Measurements from ENCODE around the gene PRIMA1.

The PRIMA1 gene

DNA sequence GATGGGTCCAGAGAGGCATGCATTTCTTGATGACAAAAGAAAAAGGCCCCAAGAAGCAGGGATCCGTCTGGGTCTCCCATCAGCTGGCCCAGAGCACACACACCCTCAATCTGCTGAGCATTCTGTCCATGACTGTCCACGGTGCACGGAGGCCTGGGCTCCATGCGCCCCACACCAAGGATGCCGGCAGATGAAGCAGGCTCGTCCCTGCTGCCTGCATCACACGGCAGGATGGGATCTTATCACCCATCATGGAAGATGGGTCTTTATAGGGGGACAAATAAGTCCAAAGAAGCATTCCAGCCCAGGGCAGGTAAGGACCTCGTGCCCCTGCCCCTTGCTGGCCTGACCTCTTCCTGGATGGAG lies 59.7 kb downstream of the PRIMA1 start:
- no peak for DNase-seq

DNA sequence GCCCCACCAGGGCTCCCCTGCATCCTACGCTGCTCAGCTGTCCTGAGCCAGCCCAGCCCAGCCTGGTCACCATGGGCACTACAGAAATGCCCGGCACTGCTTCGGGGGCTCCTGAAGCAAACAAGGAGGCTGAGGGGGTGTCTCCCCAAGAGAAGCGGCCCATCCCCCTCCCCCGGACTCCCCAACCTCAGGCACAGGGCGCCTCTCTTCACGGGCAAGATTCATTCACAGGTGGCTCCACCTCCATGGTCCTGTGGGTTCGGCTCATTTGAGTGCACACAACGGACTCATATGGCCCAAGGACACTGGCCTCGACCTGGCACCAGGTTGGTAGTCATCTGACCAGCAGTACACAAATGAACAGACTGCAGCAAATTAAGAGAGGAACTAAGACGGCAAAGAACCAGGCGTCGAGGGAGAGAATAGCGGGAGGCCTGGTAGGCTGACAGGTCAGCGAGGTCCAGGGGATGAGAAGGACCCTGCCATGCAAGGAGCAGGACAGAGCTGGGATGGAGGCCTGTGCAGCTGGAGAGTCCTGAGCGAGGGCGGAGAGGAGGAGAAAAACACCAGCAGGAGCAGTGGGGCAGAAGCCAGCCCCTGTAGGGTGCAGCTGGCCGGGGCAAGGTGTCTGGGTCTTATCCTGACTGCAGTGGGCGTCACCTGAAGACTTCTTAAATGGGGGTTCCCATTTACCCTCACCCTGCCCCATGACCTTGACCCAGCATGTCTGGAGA lies 60.2 kb downstream of the PRIMA1 start:
- no peak for DNase-seq

DNA sequence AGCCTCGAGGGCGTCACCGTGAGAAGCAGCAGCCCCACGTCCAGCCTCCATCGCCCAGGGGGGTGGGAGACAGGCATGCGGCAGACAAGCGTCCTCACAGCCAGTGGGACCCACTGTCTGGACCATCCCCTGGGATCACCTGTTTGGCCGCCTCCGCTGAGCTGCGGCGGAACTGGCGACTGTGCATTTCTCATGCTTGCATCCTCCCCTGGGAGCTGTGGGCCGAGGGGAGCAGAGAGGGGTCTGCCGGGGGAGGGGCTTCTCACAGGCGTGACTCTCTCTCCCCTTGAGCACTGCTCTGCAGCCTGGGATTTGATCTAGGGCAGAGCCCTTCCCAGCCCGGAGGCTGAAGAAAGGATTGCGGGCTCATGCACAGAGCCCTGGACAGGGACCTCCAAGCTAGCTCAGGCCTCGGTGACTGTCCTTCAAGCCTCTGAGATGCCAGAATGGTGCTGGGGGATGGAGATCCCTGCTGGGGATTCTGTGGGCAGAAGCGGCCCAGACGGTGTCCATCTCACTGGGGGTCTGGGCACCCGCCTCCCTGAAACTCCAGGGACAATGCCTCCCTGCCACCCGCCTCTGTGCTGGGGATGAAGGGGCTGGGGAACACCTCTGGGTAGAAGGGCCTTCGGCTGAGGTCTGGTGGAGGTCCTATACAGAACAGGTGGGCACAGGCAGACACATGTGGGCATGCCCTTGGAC lies 61.1 kb downstream of the PRIMA1 start:
- DNase-seq: no peak

DNA sequence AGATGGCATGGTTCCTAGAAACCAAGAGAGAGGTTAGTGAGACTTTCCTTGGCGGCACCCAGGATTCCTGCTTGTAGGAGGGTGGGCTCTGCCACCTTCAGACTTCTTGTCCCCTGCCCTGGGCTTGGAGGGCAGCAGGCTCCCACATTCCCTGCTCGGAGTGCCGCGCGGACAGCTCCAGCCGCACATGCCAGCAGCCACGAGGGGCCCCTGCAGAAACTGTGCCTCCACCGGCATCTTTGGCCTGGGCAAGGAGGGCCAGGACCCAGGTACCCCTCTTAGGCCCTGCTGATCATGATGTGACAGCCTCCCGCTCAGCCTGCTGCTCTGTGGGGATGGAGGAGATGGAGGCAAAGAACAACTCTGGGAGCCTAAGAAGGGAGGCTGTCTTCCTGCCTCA lies 62.3 kb downstream of the PRIMA1 start:
- no peak for DNase-seq

DNA sequence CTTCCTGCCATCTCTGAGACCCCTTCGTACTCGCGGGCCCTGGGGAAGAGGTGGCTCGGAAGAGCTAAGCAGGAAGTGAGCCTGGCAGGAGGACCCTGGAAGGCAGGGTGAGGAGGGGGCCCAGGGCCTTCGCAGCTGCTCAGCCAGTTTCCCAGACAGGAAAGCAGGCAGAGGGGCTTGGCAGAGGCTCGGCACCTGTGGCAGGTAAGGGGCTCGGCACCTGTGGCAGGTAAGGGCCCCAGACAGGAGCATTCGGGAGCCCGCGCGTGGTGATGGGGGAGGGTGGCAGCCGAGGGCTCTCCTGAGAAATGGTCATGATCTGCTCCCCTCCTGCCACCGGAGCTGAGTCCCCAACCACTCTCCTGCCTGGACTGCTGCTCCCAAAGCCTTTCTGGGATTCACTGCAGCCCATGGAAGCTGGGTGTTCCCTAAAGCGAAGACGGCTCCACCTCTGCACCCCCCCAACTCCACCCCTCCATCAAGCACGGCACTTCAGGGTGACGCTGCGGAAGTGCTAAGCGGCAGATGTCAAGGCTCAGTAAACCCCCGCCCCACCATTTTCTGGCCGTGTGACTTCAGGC lies 63.2 kb downstream of the PRIMA1 start:
- no peak for DNase-seq

DNA sequence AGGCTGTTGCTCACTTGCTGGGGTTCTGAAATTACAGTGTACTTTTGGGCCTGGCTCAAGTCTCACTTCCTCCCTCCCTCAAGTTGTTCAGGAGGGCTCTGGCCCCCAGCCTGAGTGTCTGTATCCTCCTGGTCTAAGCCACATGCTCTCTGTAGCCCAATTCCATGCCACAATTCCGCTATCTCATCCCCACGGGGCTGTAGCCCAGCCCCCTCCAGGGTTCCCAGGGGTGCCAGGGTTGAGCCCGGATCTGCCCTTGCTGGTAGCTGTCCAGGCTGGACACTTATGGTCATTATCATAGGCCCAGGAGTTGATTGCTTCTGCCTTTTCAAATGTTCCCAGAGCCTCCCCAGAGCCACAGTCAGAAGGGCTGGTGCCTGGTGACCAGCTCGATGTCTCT lies 65.3 kb downstream of the PRIMA1 start:
- DNase-seq: no peak

DNA sequence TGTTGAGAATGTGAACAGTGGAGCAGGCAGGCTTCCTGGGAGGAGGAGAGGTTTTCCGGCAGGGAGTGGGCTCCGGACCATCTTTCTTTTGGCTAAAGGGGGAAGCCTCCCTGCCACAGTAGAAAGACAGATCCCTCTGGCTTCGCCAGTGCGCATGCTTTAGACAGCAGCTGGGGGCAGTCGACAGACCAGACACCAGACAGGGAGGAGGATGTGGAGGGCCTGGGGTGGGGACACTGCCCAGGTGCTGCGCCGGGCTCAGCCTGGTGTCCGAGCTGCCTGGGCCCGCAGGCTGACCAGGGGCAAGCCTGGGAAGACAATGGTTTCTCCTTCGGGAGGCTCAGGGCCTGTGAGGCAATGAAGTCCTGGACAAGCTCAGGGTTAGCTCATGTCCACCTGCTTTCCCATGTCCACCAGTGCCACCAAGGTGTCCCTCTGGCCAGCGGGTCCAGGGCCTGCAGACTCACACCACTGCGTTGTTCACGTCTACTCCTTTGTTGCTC lies 67.3 kb downstream of the PRIMA1 start:
- DNase-seq: no peak

DNA sequence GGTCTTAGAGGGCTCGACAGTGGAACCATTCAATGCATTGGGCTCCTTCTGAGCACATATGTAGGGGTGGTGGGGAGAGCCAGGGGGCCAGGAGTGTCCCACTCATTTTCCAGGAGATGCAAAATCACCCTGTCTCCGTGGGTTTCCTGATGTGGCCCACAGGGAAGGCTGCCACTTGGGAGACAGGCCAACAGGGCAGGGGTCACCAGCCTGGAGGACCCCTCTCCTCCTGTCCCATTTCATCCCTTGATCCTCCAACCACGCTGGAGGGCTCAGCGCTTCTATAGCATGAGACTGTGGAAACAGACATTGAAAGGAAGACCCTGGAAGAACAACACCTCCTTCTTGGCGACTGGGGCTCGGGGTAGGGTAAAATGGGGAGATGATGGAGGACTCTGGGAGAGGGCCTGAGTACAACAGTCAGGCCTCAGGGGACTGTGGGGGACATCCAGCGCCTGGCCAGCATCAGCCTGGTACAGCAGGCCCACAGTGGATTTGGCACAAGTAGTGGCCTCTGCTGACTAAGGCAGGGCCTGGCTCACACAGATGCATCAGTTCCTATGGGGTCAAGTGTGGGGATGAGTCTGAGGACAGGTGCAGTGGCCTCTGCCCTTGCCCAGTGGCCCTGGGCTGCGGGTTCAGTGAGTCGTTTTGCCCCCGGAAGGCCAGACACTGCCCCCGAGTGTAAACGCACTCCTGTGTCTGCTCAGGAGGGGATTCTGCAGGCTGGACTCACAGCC lies 68.0 kb downstream of the PRIMA1 start:
- DNase-seq: no peak

DNA sequence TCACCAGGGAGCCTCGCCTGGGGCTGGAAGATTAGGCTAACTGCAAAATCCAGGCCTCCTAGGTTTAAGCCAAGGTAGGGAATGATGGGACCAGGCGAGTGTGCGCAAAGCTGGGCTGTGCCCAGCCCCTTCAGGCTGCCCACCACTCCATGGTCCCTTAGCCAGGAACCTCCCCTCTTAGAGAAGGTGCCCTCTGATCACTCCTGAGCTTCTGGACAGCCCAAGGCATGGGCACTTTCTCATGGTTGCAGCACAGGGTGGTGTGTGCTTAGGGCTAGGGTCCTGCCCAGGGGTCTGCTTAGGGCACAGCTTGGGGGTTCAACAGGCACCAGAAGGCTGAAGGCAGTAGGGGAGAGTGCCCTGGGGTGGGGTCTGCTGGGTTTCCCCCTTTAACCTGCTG lies 69.0 kb downstream of the PRIMA1 start:
- DNase-seq: no peak

DNA sequence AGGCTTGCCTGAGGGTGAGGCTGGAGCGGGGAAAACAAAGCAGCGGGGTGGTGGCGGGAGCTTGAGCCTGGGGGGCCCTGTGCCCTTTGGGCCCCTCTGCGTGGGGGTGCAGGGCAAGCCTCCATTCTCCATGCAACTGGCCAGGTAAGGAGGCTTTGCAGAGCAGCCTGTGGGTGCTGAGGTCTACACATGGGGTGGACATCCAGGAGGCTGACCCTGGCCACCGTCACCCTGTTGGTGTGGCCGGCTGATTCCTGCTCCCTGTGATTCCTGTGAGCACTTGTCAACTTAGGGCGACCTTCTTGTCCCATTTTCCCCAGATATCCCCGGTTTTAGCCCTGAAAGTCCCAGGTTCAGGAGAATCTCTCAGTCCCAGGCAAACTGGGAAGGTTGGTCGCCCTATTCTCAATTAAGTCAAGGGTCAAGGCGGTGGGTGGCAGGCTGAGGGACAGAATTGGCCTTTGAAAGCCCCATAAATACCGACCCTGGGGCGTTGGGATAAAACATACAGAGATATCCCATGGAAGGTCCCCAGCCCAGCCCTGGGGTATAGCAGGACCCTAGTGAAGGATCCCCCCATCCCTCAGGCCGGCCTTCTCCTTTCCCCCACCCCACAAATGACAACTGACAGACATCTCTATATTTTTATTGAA lies 70.5 kb downstream of the PRIMA1 start:
- DNase-seq: no peak

DNA sequence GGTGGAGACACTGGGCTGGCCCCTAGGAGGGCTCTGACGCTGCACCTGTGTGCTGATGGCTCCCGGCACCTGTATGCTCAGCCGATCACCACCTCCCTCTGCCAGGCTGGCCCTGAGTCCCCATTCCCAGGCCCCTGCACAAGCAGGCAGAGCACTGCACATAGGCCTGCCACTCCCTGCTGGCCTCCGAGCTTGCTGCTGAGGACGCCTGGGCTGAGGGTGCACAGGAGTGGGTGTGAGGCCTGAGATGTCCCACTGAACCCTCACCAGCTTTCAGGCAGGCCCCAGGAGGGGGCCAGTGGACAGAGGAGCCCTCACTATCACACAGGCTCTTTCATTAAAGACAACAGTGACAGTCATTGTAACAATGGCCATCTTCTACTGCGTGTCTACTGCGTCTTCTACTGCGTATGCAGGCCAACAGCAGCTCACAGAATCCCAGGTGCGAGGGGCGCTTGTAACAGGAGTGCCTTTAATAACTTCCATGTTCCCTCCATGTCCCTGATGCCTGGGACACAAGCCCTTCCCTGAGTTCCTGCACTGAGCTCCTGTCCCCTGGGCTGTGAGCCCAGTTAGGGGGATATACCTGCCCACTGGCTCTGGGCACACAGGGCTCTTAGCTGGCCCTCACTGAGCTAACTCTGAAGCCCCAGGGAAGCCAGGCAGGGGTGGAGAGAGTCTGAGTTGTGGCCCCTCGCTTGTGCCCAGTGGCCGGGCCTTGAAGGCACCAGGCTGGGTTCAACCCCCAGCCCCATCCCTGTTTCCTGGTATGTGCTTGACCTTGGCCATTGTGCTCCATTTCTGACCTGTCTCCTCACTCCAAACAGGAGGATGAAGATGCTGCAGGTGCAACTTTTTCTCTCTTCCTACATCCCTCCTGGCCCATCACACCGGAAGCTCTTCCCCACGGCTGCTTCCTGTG lies 71.3 kb downstream of the PRIMA1 start:
- DNase-seq: no peak

DNA sequence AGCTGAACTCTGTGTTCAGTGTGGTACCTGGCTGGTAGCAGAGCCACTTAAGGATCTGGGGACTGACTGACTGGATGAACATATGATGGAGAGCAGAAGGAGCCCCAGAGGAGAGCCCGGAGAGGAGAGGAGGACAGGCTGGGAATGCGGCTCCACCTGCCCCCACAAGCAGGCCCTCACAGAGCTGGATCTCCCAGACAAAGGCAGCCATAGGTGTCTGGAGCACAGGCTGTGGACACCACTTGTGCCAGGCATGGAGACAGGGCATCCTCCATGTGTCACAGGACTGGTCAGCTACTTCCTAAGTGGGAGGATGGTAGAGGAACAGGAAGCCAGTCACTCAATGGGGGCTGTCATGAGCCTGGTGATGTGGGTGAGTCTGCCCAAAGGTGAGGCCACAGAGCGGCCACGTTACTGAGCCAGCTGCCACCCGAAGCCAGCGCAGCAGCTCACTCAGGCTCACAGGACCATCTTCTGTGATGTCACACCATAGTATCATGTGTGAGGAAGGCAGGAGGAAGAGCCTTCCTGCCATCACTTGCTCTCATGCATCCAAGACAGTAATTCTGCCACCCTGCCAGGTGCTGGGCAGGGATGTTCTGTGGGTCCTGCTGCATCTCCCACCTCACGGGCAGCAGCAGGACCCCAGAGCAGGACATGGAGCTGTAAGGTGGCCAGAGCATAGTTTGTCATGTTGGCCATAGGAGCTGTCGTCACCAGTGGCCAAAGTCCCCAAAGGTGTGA lies 72.1 kb downstream of the PRIMA1 start:
- DNase-seq: no peak

DNA sequence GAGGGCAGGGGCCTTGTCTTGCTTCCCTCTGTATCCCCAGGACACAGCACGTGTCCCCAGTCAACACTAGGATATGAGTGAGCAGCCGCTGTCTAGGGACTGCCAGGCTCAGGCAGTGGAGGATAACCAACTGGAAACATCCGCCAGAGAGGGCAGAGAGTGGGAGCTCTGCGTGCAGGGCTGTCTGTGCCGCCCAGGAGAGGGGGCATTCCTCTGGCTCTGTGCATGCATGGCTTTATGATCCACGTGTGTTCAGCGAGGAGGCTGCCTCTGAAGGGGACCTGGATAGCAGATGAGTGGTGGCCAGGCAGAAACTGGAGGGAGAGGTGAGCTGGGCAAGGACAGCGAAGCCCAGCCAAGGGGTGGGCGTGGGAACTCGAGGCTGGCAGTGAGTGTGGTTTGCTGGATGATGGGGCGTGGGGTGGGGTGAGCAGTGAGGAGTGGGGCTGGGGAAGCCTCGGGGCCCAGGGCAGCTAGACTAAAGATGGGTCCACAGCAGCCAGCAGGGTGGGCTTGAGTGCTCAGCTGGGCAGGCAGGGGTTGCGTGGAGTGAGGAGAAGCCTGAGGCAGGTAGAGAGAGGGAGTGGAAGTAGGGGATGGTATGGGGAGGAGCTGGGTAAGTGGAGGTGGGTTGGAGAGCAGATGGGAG lies 72.9 kb downstream of the PRIMA1 start:
- no peak for DNase-seq

DNA sequence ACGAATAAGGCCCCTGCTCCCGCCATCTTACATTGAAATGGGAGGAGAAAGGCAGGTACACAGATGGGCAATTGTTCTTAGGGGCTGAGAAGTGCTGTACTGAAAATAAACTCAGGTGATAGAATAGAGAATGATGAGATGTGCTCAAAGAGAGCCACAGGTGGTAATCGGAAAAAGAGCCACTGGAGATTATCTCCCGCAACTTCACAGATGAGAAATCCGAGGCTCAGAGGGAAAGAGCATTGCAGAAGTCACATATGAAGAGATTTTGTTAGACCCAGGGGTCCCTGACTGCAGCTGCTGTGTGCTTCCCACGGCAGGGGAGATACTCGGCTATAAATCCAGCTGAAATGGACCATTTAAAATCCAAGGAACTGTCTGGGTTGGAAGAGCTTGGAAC lies 73.7 kb downstream of the PRIMA1 start:
- no peak for DNase-seq

DNA sequence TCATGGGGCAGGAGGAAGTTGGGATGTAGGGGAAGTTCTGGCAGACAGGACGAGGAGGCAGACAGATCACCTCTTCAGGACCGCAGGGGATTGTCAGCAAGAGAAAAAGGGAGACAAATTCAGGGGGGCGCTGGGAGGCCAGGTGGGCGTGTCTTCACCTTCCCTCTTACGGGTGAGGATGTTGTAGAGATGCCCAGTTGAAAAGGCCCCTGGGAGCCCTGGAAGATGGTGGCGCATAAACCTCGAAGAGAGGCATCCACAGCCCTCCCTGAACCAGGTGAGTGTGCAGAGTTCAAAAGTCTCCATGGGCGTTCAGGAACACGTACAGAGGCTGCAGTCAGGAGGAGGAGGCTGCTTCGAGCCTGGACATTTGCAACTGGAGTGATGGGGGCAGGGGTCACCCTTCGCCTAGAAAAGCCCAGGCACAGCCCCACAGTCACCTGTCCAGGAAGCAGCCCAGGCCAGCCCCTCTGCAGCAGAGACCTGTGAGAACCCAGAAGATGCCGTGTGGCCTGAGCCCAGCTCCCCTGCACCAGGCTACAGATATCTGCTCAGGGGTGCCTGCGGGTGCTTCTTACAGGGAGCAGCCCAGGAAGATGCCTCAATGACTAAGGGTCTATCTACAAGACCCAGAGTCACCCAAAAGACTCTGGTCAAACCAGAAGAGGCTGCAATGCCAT lies 74.4 kb downstream of the PRIMA1 start:
- DNase-seq: no peak

DNA sequence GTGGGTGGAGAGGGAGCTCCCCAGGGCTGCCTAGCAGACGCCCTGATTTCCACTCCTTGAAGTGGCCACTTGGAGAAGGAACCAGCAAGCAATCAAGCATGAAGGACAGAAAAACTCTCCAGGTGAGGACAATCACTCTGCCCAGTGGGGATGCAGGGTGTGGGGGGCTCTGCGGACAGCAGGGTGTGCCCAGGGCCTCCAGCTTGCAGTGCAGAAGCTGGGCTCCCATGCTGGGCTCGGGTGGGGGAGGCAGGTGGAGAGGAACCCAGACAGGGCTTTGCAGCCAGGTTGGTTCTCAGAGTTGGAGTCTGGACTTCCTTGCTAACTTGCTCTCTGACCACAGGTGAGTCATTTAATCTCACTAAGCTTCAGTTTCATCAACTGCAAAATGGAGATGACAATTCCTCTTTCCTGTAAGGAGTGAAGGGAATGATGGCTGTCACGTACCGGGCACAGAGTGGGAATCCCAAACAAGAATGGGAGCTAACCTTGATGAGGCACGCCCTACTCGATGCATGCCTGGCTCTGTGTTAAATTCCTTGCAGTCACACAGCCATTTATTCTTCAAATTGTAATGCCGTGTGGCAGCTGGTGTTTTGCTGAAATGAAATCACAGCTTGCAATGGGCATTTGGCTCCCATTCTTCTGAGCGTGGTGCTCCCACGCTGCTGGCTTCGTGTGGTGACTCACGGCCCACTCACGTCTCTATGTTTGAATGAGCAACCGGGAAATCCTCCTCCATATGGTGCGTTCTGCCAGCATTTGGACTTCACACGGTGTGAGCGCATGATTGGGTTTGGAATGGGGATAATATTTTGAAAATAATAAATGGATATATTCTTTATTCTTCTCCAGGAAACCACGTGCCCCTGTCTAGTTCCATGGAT lies 75.2 kb downstream of the PRIMA1 start:
- no peak for DNase-seq

DNA sequence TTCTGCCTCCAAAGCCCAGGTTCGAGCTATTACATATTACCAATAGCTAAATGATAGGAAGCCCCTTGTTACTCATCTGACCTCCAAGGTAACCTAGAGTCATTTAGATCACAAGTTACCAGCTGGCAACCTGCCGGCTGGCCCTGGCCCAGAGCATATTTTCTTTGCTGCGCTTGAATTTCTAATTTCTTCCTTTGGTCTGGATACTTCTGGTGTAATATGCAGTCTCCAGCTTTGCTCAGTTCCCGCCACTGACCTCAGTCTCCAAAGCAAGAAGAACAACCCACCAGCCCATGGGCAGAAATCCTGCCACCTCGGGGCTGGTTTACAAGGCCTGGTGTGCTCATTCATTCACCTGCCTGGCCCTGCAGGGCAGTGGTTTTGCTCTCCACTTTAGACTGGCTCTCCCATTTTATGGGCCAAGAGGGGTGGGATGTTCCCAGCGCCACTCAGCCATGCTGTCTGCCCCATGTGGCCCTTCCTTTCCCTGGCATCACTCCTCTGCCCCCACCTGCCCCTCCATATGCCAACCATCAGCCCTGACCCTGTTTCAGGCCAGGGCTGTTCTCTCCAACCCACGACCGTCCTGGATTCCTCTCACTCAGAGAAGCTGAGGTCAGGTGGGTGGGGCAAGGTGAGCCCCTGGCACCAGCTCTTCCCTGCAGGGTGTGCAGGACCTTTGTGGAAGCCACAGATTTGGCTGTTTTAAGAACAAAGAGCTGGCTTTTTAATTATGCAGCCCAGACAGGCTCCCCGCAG lies 76.0 kb downstream of the PRIMA1 start:
- DNase-seq: no peak

DNA sequence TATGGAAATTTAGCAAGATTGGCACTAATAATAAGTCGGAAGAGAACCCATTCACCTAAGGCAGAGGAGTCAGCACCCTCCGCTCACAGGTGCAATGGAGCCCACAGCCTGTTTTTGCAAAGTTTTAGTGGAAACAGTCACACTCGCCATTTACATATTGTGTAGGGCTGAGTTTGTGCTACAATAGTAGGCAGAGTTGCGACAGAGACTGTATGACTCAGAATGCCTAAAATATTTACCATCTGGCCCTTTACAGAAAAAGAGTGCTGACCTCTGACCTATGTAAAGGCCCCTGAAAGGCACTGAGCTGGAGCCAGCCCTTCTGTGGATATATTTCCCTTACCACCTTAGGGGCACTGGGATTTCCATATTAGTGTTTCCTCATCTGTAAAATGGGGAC lies 79.0 kb downstream of the PRIMA1 start:
- no peak for DNase-seq
